Measurements from ENCODE around the gene SBNO2.

SBNO2 gene

GRCh38 chr19:1168572-1169410 is 5.3 kb downstream of the SBNO2 start:
- no peak for DNase-seq

DNA sequence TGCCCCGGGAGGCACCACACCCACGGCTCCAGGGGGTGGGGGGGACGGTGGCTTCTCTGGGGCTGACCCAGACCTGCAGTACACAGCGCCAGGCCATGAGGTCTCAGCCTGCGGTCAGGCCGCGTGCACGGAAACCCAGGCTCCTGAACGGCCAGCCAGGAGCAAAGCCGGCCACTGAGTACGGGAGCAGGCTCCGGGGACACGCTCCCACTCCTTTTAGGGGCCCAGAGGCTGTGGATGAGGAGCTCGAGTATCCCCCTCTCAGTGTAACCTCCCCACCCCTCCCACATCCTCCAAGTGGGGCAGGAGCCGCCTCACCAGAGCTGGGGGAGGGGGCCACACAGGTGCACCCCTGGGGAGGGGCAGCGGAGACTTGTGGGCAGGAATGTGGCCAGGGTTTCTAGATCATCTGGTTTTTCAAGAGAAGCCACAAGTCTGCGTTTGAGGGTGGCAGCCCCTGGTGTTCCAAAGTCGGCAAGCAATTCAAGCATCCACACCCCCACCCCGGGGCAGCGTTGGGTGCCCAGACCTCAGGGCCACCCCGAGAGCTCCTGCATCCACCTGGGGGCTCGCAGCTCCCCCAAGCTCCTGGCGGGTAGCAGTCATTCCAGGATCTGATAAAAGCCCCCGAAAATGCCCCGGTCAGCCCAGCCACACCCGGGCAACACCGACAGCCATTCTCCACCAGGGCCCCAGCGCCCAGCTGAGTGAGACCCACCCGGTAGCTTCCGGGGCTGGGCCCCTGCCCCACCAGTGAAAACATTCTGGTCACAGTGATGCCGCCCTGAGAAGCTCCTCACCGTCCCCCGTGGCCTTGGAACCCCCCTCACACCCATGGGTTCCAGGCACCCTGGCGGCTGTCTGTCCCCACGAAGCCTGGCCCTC is 6.1 kb downstream of the SBNO2 start:
- no peak for DNase-seq

DNA sequence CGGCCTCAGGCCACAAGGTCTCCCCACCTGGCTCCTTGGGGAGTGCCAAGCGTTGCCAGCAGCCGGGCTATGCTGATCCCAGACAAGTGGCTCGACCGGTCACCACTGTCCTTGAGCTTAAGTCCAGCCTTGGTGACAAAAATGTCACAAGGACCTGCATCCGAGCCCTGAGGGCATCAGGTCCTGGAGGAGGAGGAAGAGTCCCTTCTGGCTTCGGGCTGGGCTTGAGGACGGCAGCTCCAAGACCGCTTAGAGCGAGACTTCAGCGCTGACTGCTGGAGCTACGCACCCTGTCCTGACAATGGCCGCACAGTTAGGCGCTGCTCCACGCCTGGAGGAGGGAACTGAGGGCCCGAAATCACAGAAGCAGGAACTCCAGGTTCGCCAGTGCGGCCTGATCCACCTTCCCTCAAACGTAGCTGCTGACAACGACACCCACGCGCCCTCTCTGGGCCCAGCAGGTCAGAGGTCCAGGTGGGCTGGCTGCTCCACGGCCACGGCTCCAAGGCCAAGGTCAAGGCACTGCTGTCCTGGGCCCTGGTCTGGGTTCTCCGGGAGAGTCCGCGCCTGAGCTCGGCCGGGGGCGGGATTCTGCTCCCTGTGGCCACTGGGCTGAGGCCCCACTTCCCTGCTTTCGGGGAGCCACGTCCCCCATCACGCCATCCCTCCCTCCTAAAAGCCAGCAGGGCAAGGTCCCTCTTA is 7.0 kb downstream of the SBNO2 start:
- no peak for DNase-seq

DNA sequence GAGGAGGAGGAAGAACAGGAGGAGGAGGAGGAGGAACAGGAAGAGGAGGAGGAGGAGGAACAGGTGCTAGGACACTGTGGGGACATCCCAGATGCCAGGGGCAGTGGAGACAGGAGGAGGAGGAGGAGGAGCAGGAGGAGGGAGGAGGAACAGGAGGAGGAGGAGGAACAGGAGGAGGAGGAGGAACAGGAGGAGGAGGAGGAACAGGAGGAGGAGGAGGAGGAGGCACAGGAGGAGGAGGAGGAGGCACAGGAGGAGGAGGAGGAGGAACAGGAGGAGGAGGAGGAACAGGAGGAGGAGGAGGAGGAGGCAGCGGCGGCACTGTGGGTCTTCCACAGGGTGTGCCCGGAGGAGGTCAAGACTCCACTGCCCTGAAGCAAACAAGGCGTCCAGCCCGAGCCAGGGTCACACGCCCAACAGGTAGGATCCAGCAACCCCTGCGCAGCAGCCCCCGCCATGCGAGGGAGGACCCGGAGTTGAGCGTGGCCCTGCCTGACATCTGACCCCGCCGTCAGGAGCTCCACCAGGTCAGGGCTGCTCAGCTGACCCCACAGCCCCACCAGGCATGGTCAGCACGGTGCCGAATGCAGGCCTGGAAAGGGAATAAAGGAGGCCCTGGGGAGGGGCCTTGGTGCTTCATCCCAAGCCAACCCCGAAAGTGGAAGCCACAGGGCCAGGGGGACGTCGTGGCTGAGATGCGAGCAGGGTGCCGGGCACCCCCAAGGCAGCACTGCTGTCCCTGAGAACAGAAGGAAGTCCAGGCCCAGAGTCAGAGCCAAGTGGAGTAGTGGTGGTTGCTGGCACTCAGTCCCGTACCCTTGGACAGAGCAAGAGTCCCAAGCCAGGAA is 9.2 kb downstream of the SBNO2 start:
- DNase-seq, result no peak

DNA sequence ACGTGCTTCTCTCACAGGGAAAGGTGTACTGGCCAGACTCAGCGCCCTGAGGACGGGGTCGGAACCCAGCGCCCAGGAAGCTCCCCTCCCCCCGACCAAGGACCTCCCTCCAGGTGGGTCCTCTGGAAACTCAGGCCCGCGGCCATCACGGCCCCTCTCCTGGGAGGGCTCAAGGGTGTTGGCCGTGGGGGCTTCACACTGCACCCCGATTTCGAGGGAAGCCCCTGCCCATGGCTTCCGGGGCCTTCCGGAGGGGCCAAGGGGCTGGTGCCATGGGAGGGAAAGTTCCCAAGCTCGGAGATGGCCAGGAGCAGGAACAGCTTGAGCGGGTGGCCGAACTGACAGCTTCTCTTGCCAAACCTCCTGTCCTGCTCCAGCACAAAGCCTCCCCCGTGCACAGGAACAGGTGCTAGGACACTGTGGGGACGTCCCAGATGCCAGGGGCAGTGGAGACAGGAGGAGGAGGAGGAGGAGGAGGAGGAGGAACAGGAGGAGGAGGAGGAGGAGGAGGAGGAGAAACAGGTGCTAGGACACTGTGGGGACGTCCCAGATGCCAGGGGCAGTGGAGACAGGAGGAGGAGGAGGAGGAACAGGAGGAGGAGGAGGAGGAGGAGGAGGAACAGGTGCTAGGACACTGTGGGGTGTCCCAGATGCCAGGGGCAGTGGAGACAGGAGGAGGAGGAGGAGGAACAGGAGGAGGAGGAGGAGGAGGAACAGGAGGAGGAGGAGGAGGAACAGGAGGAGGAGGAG is 10.0 kb downstream of the SBNO2 start:
- DNase-seq, result no peak

GRCh38 chr19:1163283-1163933 is 10.7 kb downstream of the SBNO2 start:
- DNase-seq, result no peak

DNA sequence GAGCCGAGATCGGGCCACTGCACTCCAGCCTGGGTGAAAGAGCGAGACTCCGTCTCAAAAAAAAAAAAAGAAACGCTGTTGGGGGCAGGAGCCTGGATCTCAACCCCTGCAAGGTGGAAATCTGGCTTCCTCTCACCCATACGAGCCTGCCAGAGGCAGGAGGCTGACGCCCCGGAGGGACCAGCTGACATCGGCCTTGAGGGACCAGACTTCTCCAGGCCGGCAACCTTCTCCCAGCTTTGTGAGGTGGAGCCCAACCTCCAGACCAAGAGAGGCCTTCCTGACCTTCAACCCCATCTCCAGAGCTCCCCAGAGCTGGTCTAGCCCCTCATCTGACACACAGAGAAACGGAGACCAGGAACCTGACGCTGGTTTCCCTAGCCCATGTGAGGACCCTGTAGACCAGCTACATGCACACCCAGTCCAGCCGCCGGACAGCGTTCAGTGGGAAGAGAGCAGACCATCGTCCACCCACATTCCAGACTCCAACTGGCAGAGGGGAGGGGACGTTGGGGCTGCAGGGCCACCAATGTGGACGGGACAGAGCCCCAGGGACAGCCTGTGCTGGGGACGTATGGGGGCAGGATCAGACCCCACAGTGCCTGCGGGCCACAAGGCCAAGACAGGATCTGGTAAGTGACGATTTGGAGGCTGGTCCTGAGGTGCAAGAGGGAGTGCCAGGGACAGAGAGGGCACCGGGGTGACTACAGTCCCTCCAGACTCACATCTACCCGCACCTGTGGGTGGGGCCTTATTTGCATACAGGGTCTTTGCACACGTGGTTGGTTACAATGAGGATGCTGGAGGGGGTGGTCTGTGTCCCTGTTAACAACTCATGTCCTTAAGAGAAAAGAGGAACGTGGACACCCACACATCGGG is 11.4 kb downstream of the SBNO2 start:
- no peak for DNase-seq

- no peak for DNase-seq
These were observed 12.4 kb downstream of the SBNO2 start for GRCh38 chr19:1161716-1162115.

DNA sequence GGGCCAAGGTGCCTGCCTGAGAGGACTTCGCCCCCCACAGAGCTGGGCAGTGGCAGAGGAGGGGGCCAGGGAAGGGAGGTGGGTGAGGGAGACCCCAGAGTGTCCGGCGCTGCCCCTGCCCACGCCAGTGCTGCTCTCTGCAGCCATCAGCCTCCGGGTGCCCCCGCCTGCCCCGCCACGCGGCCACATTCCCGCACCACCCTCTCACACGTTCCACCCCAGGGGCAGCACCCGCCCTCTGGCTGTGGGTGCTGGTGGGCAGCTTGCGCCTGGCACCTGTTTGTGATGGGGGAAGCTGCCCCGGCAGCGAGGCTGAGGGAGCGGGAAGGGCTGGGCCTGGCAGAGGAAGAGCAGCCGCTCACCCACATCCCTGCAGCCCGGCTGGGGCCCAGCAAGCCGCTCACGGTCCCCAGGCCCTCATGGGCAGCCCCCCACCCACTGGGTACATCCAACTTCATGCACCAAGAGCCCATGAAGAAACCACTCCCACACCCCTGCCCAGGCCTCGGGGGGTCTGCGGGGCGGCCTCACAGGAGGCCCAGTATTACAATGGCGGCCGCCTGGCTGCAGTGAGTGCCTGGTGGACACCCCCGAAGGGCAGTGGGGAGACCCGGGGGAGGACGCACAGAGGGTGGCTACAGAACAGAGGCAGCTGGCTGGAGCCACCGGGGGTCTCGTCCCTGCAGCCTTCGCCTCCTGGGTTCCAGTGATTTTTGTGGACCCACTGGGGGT is 14.0 kb downstream of the SBNO2 start:
- no peak for DNase-seq

- no peak for DNase-seq
These were observed 15.1 kb downstream of the SBNO2 start for GRCh38 chr19:1158885-1159448.

- no peak for DNase-seq
These were observed 15.9 kb downstream of the SBNO2 start for GRCh38 chr19:1157931-1158884.

DNA sequence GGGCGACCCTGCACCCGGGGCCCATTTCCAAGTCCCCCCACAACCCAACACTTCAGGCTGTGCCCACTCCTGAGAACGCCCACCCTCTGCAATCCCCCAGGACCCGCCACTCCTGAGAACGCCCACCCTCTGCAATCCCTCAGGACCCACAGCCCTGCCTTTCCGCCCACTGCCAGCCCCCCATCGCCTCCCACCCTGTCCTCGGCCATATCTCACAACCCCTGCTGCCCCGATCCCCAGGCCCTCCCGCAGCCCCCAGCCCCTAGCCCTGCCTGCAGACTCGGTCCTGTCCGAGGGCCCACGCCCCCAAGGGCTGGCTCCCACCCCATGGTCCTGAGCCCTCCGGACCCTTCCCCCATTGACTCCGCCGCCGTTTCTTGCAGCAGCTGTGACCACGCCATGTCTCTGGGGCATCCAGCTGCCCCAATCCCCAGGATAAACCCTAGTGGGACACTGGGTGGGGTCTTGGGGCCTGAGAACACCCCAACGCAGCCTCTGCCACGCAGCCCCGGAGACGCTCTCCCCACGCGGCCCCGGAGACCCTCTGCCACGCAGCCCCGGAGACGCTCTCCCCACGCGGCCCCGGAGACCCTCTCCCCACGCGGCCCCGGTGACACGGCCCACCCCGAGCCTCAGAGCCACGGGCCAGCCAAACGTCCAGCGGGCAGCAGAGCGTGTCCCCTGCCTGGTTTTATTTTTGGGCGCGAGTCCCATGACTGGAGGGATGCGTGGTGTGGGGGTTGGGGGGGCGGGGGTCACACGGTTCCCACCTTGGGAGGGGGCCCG is 17.0 kb downstream of the SBNO2 start:
- DNase-seq, result no peak

DNA sequence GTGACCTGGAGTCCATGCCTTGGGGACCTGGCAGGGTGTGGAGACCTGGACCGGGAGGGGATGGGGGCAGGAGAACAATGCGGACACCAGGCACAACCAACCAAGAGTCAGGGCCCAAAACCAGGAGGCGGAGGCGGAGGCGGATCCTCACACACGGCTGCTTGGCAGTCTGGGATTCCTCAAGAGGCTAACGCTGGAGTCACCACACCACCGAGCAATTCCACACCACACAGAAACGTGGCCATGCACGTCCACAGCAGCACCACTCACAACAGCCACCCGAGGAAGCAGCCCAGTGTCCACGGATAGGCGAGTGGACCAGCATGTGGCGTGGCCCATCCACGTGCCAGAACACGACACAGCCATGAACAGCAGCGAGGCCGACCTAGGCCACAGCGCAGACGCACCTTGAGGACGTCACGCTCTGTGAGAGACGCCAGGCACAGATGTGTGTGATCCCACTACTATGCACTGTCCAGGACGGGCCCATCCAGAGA is 17.7 kb downstream of the SBNO2 start:
- no peak for DNase-seq

- DNase-seq, result no peak
These were observed 18.4 kb downstream of the SBNO2 start for GRCh38 chr19:1155352-1156304.

GRCh38 chr19:1154731-1155351 is 19.2 kb downstream of the SBNO2 start:
- DNase-seq, result no peak
